Esophagus muscularis mucosa (tissue), 4 donors: ENCODE measurements around the gene SYF2. TPM values are rescaled to one million over a fixed set of nuclear protein-coding genes. Genes with fewer than 3 reads are reported as not detected.

Source experiments
- DNase-seq: peaks from one replicate; pipeline ENCODE4 v3.0.0-alpha.2; 2017; ENCODE audit errors: extremely low spot score
- H3K27ac ChIP-seq, 4 donors: fragments of 200-600 bp; sonication (generic); replicated peaks in 1 of 4; 1 replicate in 3 of 4; 2 replicates in 1 of 4; pipeline ENCODE4 v1.5.1; 2016 to 2019; ENCODE audit warnings: mild to moderate bottlenecking in 1 of 4
- H3K27me3 ChIP-seq, 4 donors: fragments of 200-600 bp; sonication (generic); one replicate each; pipeline versions ENCODE4 v1.5.1 to v1.6.0; 2016 to 2019
- H3K36me3 ChIP-seq, 4 donors: fragments of 200-600 bp; sonication (generic); one replicate each; pipeline ENCODE4 v1.5.1; 2016 to 2019
- H3K4me1 ChIP-seq, 4 donors: fragments of 200-600 bp; sonication (generic); one replicate each; pipeline ENCODE4 v1.5.1; 2016 to 2019
- H3K4me3 ChIP-seq, 4 donors: fragments of 200-600 bp; sonication (generic); 1 replicate in 2 of 4; 2 replicates in 2 of 4; pipeline ENCODE4 v1.5.1; 2016 to 2019; ENCODE audit warnings: mild to moderate bottlenecking in 4 of 4, moderate library complexity in 1 of 4
- H3K9me3 ChIP-seq, 4 donors: fragments of 200-600 bp; sonication (generic); 1 replicate in 3 of 4; 2 replicates in 1 of 4; pipeline ENCODE4 v1.5.1; 2016 to 2019
- CTCF ChIP-seq, 3 experiments: fragments of 200-600 bp in 2 of 3; fragments of 450-650 bp in 1 of 3; sonication (generic) in 2 of 3; IDR thresholded peaks; one replicate each; pipeline ENCODE4 v1.5.1; 2017 to 2019; ENCODE audit warnings: antibody characterized with exemption in 3 of 3, mild to moderate bottlenecking in 2 of 3, moderate library complexity in 1 of 3
- EP300 ChIP-seq: sonication (generic); formaldehyde crosslinking; IDR thresholded peaks from one replicate; pipeline ENCODE4 v1.6.1; 2017; ENCODE audit warnings: antibody characterized with exemption
- POLR2A ChIP-seq: fragments of 450-650 bp; IDR thresholded peaks from one replicate; pipeline ENCODE4 v1.6.1; 2017; ENCODE audit warnings: antibody characterized with exemption, moderate library complexity, mild to moderate bottlenecking, low read depth
- POLR2AphosphoS5 ChIP-seq, 2 donors: sonication (generic); formaldehyde crosslinking; IDR thresholded peaks; one replicate each; pipeline ENCODE4 v1.6.1; 2017; ENCODE audit warnings: antibody characterized with exemption in 2 of 2
- WGBS: methylation state at CpG from one replicate; pipeline ENCODE4 v1.1.5; 2018; 5-methylcytosine and 5-hydroxymethylcytosine counted together
- intact Hi-C: fragments of 100-400 bp; cut with DNase I; formaldehyde crosslinking; loops from one replicate; pipeline ENCODE4 v1.15.1; 2023
- total RNA-seq, 4 donors: library from RNA; depleted of rRNA; stranded (reverse); fragments of >200 nt; gene quantifications; one replicate each; pipeline versions ENCODE4 v1.1.0 to v1.2.1, GENCODE V29; 2016

The SYF2 gene
- total RNA-seq, 4 donors from 2014 or later, result 56.9 to 76.7 (median 65.2) TPM

GRCh38 chr1:25205786-25206185 is 26.5 kb downstream of the SYF2 start:
- H3K4me3 ChIP-seq, result no peak overlapping the region
- no peak overlapping the region for H3K27ac ChIP-seq
- no peaks in the 10 kb centered on the region for H3K9me3 ChIP-seq
- DNase-seq, result no peak
- H3K27me3 ChIP-seq, result peaks cover 0 to 21% (median 0%) of the 10 kb centered on the region in 4 donors
- peaks cover 0 to 4% (median 0%) of the 10 kb centered on the region in 4 donors for H3K4me1 ChIP-seq
- H3K36me3 ChIP-seq, result no peaks in the 10 kb centered on the region
- TF ChIP-seq EP300, result no peak
- TF ChIP-seq POLR2AphosphoS5 (IDR thresholded peaks at IDR 0.05), result no peak
- no peak for TF ChIP-seq CTCF (IDR thresholded peaks at IDR 0.05)
- TF ChIP-seq POLR2A, result no peak
- intact Hi-C loops, result loop anchor here (5.0 to 10.0 kb wide), 2 partner anchors 271 to 358 kb away; partner anchors contain the start of gene RUNX3
- WGBS, result 71% methylated on average over 5 of the region's 5 CpGs

- Histone ChIP-seq H3K4me1 (peaks cover 0 to 4% (median 0%) of the 10 kb centered on the region in 4 donors), H3K4me3 (no peak overlapping the region), H3K27me3 (peaks cover 0 to 13% (median 0%) of the 10 kb centered on the region in 4 donors), H3K27ac (no peak overlapping the region), H3K36me3 (no peaks in the 10 kb centered on the region), H3K9me3 (no peaks in the 10 kb centered on the region)
- TF ChIP-seq CTCF (IDR thresholded peaks at IDR 0.05) (peak; percentile 69 to 92 (median 78)), POLR2A (no peak)
- 54% methylated on average over 9 of the region's 9 CpGs for WGBS
- intact Hi-C loops, result loop anchor here (5.0 to 10.0 kb wide), 2 partner anchors 270 to 358 kb away; partner anchors contain the start of gene RUNX3
- DNase-seq, result no peak
Measured at GRCh38 chr1:25204797-25205480, 27.4 kb downstream of the SYF2 start.

GRCh38 chr1:25201006-25201405 is 31.3 kb downstream of the SYF2 start:
- no peak overlapping the region for H3K4me3 ChIP-seq
- peaks cover 0 to 20% (median 0%) of the 10 kb centered on the region in 4 donors for H3K27me3 ChIP-seq
- TF ChIP-seq EP300 (no peak), POLR2A (no peak), CTCF (IDR thresholded peaks at IDR 0.05) (no peak), POLR2AphosphoS5 (IDR thresholded peaks at IDR 0.05) (no peak)
- no peaks in the 10 kb centered on the region for H3K9me3 ChIP-seq
- H3K4me1 ChIP-seq, result peaks cover 3 to 18% (median 15%) of the 10 kb centered on the region in 4 donors
- WGBS, result 89% methylated on average over 7 of the region's 7 CpGs
- no peak overlapping the region for H3K27ac ChIP-seq
- DNase-seq, result no peak
- H3K36me3 ChIP-seq, result no peaks in the 10 kb centered on the region
- intact Hi-C loops, result loop anchor here (10.0 kb wide), 1 partner anchor 266 kb away; the partner anchor contains the start of gene RUNX3

- no peak for DNase-seq
- Histone ChIP-seq H3K27me3 (peaks cover 0 to 15% (median 0%) of the 10 kb centered on the region in 4 donors), H3K9me3 (no peaks in the 10 kb centered on the region), H3K4me3 (no peak overlapping the region), H3K27ac (no peak overlapping the region), H3K36me3 (no peaks in the 10 kb centered on the region), H3K4me1 (peaks cover 3 to 18% (median 15%) of the 10 kb centered on the region in 4 donors)
- WGBS, result 74% methylated on average over 13 of the region's 20 CpGs
- TF ChIP-seq POLR2AphosphoS5 (IDR thresholded peaks at IDR 0.05), result no peak
- no peak for TF ChIP-seq POLR2A
- no peak for TF ChIP-seq CTCF (IDR thresholded peaks at IDR 0.05)
- TF ChIP-seq EP300, result no peak
- intact Hi-C loops, result loop anchor here (10.0 kb wide), 1 partner anchor 265 kb away; the partner anchor contains the start of gene RUNX3
Measured at GRCh38 chr1:25199819-25200620, 32.3 kb downstream of the SYF2 start.
